HL-60 (cell line): ENCODE data around the gene SH3TC2.

Experiments used
- DNase-seq, 2 experiments: peaks; one replicate each; pipeline ENCODE4 v3.0.0-alpha.2; 2010 to 2020; ENCODE audit warnings: low read depth in 1 of 2, low spot score in 1 of 2
- H3K27ac ChIP-seq: fragments of 250-450 bp; sonication (Bioruptor Pico); replicated peaks from 2 replicates; pipeline ENCODE4 v1.5.1; 2020; ENCODE audit warnings: mild to moderate bottlenecking, moderate library complexity
- H3K27me3 ChIP-seq: fragments of 250-450 bp; sonication (Bioruptor Pico); 2 replicates; pipeline ENCODE4 v1.5.1; 2021; ENCODE audit warnings: mild to moderate bottlenecking, moderate library complexity; ENCODE audit not compliant: insufficient read depth, poor library complexity, severe bottlenecking
- H3K4me3 ChIP-seq: replicated peaks from 2 replicates; pipeline ENCODE4 v1.5.1; 2011; ENCODE audit warnings: mild to moderate bottlenecking, control low read depth, low read length; ENCODE audit not compliant: insufficient read depth
- CTCF ChIP-seq: IDR thresholded peaks from one replicate; pipeline ENCODE4 v1.5.1; 2011; ENCODE audit warnings: low read length, control low read depth, inconsistent platforms; ENCODE audit not compliant: insufficient read depth
- GABPA ChIP-seq: IDR thresholded peaks from 2 replicates; pipeline ENCODE4 v1.6.1; 2012; ENCODE audit warnings: low read depth
- POLR2AphosphoS5 ChIP-seq: IDR thresholded peaks from 2 replicates; pipeline ENCODE4 v1.6.1; 2012; ENCODE audit warnings: low read depth
- REST ChIP-seq: IDR thresholded peaks from 2 replicates; pipeline ENCODE4 v1.6.1; 2012; ENCODE audit warnings: low read depth; ENCODE audit not compliant: insufficient replicate concordance
- SPI1 ChIP-seq: IDR thresholded peaks from 2 replicates; pipeline ENCODE4 v1.6.1; 2012; ENCODE audit warnings: low read depth, mild to moderate bottlenecking, borderline replicate concordance

Gene SH3TC2

GRCh38 chr5:148992265-148992664 is 70.6 kb downstream of the SH3TC2 start:
- Histone ChIP-seq H3K4me3 (no peak overlapping the region), H3K27me3 (no peaks in the 10 kb centered on the region), H3K27ac (no peak overlapping the region)
- no peak for DNase-seq
- no peak for TF ChIP-seq REST
- TF ChIP-seq SPI1: no peak
- no peak for TF ChIP-seq GABPA
- TF ChIP-seq CTCF: no peak
- no peak for TF ChIP-seq POLR2AphosphoS5

- Histone ChIP-seq H3K27me3 (no peaks in the 10 kb centered on the region), H3K27ac (no peak overlapping the region), H3K4me3 (no peak overlapping the region)
- no peak for DNase-seq
- TF ChIP-seq POLR2AphosphoS5 (no peak), SPI1 (no peak), REST (no peak), CTCF (no peak), GABPA (no peak)
Measured at GRCh38 chr5:148991566-148991965, 71.3 kb downstream of the SH3TC2 start.

- no peaks in the 10 kb centered on the region for H3K27me3 ChIP-seq
- DNase-seq: no peak
- no peak overlapping the region for H3K27ac ChIP-seq
- no peak overlapping the region for H3K4me3 ChIP-seq
- no peak for TF ChIP-seq CTCF
- TF ChIP-seq GABPA: no peak
- no peak for TF ChIP-seq REST
- TF ChIP-seq SPI1: no peak
- TF ChIP-seq POLR2AphosphoS5: no peak
Measured at GRCh38 chr5:148990817-148991216, 72.0 kb downstream of the SH3TC2 start.
